ENCODE data around the gene EFEMP1.

GRCh38 chr2:55837073-55837472 is 86.5 kb downstream of the EFEMP1 start:
- no peak for TF ChIP-seq CTCF (IDR thresholded peaks at IDR 0.05; ENCODE audit: poor library complexity)
- no peak for TF ChIP-seq EZH2 (IDR thresholded peaks at IDR 0.05; ENCODE audit: borderline replicate concordance)
- no peak for TF ChIP-seq EZH2phosphoT487 (IDR thresholded peaks at IDR 0.05; ENCODE audit: low read depth, severe bottlenecking, unreplicated experiment)

Measured in hepatocyte (in vitro differentiated cells).